T-helper 22 cell (primary cell): Measurements from ENCODE around the gene POLE.

Experiments used
- DNase-seq: peaks from one replicate; pipeline ENCODE4 v3.0.0-alpha.2; 2020; ENCODE audit warnings: low read depth

The POLE gene

DNA sequence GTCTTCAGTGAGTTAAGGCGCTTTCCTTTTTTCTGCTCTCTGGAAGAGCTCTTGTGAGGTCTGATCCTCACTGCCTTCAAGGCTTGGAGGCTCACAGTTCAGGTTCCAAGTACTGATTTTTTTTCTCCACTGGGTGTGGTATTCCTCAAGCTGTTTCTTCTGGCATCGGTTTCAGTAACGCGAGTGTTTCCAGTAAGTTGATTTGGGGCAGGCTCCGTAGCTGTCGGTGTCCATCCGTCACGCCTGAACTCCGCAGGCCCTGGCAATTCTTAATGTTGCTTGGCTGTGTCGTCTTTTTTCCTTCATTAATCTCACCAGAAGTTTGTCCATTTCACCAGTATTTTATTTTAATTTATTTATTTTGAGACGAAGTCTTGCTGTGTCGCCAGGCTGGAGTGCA, 107.4 kb downstream of the POLE start:
- DNase-seq: no peak

DNA sequence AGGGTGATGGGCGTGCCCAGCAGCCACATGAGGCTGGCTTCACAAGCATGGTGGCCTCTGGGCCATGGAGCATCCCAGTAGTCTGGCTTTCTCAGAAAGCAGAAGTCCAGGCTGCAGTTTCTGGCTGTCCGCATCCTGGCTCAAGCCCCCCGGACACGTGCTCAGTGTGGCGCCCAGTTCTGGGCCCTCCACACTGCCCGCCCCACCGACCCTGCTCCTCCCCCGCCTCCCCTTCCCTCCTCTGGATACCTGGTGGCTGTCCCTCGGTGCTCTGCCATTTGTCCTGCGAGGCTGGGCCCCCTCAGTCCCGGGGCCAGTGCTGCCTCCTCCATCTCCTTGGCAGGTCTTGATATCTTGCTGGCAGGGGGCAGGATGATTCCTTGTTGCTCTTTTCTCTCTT, 108.3 kb downstream of the POLE start:
- DNase-seq: no peak

GRCh38 chr12:132578118-132578517, 109.0 kb downstream of the POLE start:
- no peak for DNase-seq

DNA sequence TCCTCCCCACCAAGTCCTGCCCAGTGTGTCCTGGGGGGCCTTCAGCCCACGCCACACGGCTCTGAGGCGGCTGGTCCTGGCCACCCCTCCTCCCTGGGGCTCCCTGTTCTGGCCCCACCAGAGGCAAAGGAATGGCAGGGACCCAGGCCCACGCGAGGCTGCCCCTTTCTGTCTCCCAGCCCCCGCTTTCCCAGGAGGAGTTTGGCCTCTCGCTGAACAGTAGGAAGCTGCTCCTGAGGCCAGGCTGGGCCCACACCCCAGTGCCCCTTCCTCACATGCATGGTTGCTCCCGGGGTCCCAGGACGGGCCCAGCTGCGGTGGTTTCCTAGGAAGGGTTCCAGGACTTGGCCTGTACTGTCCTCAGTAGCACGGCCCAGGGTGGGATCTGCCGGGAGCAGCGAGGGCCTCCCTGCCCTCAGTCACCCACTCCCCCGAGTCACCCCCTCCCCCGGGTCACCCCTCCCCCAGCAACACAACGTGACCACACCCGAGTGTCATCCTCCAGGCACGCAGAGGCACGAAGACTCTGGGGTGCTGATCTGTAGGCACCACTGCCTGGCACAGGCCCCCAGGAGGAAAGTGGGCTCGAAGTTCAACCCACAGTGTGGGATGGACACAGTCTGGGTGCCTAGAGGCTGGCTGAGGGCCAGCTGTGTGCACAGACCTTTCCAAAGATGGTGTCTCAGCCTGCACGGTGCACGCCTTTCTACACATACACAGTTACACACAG, 109.8 kb downstream of the POLE start:
- no peak for DNase-seq

DNA sequence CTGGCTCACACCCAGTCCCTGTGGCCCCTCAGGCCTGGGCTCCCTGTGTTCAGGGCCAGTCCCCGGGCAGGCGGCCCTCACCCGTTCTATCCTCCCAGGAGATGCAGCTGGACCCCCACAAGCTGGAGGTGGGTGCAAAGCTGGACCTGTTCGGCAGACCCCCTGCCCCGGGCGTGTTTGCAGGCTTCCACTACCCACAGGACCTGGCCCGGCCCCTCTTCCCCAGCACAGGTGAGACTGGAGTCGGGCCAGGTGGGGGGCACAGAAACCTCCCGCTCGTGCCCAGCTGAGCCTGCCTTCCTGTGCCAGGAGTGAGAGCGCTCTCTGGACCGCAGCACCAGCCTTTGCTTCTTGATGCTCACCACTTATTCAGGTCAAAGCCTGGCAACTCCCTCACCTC, 110.4 kb downstream of the POLE start:
- no peak for DNase-seq

- DNase-seq: no peak
Measured at GRCh38 chr12:132575661-132576060, 111.5 kb downstream of the POLE start.

DNA sequence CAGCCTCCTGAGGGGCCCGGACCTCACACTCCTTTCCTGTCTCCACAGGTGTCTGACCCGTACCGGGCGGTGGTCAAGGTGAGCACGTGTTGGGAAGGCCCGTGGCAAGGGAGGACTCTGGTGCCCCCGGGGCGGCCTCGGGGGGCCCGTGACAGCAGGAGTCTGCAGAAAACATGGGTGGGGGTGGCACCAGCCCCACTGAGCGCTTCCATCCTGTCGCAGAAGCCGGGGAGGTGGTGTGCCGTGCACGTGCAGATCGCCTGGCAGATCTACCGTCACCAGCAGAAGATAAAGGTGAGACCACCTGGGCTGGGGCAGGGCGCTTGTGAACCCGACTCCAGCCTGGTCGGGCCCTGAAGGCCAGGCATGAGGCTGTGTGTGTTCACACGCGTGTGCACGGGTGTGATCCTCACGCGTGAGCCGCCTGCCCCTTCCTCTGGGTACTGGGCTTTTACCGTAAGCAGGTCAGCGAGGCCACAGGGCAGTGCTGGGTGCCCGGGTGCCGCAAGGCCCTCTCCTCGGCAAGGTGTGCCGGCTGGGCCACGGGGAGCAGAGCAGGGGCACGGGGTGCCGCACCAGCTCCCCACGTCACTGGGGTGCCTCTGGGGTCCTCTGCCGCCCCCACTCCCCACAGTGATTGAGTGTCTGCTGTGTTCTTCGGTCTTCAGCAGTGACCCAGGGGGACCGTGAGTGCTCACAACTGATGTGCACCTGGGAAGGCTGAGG, 112.7 kb downstream of the POLE start:
- DNase-seq: no peak
